ENCODE measurements around the gene GORASP2.
A peak's percentile ranks its signal among the peaks of the same experiment; 100 is the strongest.
"Not testable (repeated sequence)": the region's sequence is repeated elsewhere in the genome, so short reads cannot be mapped to it uniquely, and the experiment has no call there.

The GORASP2 gene

GRCh38 chr2:170928824-170929685, at the start of gene GORASP2:
TSS of gene GORASP2 (plus strand) at chr2:170929253. CDS start at chr2:170929341, 88 bp downstream.
- peak; percentile 82 to 98 (median 96) for DNase-seq

GRCh38 chr2:170881840-170882239, 47.2 kb upstream of the GORASP2 start:
- DNase-seq, result no peak

- no peak for DNase-seq
Observed at GRCh38 chr2:170882758-170883157, 46.3 kb upstream of the GORASP2 start.

GRCh38 chr2:170883683-170884082, 45.4 kb upstream of the GORASP2 start:
- no peak for DNase-seq

GRCh38 chr2:170885130-170885791, 43.8 kb upstream of the GORASP2 start:
- DNase-seq, result no peak

- no peak for DNase-seq
Observed at GRCh38 chr2:170886386-170886785, 42.7 kb upstream of the GORASP2 start.

- no peak for DNase-seq
Observed at GRCh38 chr2:170887496-170887895, 41.6 kb upstream of the GORASP2 start.

GRCh38 chr2:170887896-170888295, 41.2 kb upstream of the GORASP2 start:
- DNase-seq, result no peak

- no peak for DNase-seq
Observed at GRCh38 chr2:170891893-170892292, 37.2 kb upstream of the GORASP2 start.

GRCh38 chr2:170892391-170892951, 36.6 kb upstream of the GORASP2 start:
- no peak for DNase-seq

- no peak for DNase-seq
Observed at GRCh38 chr2:170895023-170895757, 33.9 kb upstream of the GORASP2 start.

GRCh38 chr2:170896622-170897021, 32.4 kb upstream of the GORASP2 start:
- no peak for DNase-seq

GRCh38 chr2:170897108-170897507, 31.9 kb upstream of the GORASP2 start:
- no peak for DNase-seq

GRCh38 chr2:170905864-170906263, 23.2 kb upstream of the GORASP2 start:
- DNase-seq, result no peak

- no peak for DNase-seq
Observed at GRCh38 chr2:170911314-170911889, 17.7 kb upstream of the GORASP2 start.

GRCh38 chr2:170914994-170915666, 13.9 kb upstream of the GORASP2 start:
- not testable (repeated sequence) for DNase-seq

- no peak for DNase-seq
Observed at GRCh38 chr2:170917219-170917913, 11.7 kb upstream of the GORASP2 start.

GRCh38 chr2:170917957-170918356, 11.1 kb upstream of the GORASP2 start:
- DNase-seq, result no peak

GRCh38 chr2:170921873-170922272, 7.2 kb upstream of the GORASP2 start:
- DNase-seq, result not testable (repeated sequence)
